Cerebellar nuclear complex (tissue), 1 donor: ENCODE results near the gene TMEM120B.
A peak's percentile ranks its signal among the peaks of the same experiment; 100 is the strongest.

Experiments
- DNase-seq, 2 experiments: peaks; one replicate each; lab custom pipeline; 2025; lab: John Stamatoyannopoulos, UW

TMEM120B gene

GRCh38 chr12:121792607-121793439 is 80.3 kb downstream of the TMEM120B start:
- DNase-seq = no peak

DNA sequence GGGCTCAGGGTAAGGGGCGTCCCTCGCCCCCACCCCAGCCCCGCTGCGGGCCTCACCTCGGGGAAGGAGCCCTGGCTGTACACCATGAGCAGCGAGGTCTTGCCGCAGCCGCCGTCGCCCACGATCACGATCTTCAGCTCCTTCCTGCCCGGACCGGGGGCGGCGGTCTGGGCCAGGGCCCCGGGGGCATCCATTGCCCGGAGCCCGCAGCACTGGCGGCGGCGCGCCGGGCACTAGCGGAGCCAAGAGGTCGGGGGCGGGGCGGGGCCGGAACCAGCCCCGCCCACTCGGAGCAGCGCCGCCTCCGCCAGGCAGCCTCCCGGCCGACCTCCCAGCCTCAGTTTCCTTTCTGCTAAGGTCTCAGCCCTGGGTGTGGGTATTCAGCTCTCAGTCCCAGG is 80.9 kb downstream of the TMEM120B start, which contains the start of gene RHOF:
RHOF (minus strand) TSS at position 249 of the 398 bp plus-strand sequence; CDS start at position 194, 55 bp downstream.
- no peak for DNase-seq

- DNase-seq = peak; percentile 23 to 74
Measured at GRCh38 chr12:121793838-121794533, 81.4 kb downstream of the TMEM120B start.

GRCh38 chr12:121794534-121795033 is 82.0 kb downstream of the TMEM120B start:
- no peak for DNase-seq

- DNase-seq = peak in 1 of 2 experiments; percentile 78
Measured at GRCh38 chr12:121795034-121795968, 82.7 kb downstream of the TMEM120B start.

DNA sequence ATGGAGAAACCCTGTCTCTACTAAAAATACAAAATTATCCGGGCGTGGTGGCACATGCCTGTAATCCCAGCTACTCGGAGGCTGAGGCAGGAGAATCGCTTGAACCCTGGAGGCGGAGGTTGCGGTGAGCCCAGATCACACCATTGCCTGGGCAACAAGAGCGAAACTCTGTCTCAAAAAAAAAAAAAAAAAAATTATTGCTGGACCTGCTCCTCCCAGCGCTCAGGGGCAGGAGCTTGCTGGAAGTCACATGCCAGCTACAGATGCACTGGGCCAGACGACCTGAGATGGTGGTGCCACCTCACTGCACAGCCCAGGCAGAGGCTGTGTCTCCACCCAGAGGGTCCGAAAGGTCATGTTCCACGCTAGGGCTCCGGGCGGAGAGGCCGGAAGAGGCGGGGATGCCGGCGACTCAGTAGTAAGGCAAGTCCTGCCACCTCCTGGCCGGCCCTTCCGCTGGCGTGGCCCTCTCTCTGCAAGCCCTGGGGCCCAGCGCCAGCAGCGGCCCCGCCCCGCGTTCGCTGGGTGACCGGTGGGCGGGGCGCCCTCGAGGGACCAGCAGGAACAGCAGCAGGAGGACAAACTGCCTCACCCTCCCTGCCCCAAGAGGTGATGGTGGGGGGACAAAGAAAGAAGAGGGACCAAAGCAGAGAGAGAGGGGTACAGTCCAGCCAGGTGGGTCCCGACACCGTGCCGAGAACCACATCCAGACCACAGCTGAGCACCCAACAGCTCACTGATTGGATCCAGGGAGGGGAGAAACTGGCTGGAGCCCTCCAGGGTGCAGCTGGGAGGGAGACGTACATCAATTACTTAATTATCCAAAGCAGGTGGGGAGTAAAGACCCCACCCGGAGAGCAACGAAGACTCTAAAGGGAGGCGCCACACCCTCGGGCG is 84.6 kb downstream of the TMEM120B start:
- DNase-seq = no peak

DNA sequence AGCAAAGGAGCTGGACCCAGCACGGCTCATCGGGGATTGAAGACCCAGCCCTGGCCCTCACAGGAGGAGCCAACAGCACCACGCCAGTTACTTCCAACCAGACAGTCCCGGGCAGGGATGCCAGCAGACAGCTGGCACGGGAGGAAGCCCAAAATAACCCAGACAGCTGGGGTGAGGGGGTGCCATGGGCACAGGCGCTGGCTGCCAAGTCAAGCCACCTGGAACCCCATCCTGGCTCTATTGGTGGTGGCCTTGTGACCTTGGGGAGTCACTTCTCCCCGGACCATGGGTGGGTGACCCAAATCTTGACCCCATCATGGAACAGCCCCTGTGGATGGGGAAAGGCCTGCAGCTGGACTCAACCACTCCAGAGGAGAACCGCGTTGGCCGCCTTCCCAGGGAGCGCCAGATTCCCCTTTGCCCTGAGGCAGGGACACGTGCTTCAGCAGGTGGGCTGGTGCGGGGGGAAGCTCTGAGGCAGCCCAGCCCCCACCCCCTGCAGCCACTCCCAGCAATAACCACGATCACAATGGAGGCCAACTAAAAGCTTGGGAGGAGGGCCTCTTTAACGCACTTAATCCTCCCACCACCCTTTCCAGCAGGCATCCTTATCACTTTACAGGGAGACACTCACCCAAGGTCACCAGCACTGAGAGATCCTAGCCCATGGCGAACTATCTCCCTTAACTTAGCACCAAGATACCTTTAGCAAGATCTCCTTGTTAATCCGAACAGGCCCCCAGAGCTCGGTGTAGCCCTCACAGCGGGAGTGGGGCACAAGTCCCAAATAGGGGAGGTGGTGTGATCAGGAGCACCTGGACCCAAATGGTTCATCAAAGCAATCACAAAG is 85.6 kb downstream of the TMEM120B start:
- DNase-seq = no peak

DNA sequence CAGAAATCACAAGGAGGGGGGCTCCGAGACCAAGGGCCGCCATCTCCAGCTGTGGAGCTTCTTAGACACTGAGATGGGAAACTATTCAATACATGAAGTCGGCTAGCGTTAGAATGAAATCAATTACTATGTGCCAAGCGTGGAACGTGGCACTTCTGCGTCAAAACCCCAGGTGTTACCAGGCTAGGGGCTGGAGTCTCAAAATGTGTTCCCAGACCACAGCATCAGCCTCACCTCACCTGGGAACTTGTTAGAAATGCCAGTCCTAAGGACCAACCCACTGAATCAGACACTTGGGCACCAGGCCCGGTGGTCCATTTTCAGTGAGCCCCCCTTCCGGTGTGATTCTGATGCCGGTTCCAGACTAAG is 86.2 kb downstream of the TMEM120B start:
- no peak for DNase-seq

GRCh38 chr12:121799156-121799841 is 86.7 kb downstream of the TMEM120B start:
- DNase-seq = no peak

GRCh38 chr12:121799842-121800693 is 87.5 kb downstream of the TMEM120B start:
- DNase-seq = no peak

DNA sequence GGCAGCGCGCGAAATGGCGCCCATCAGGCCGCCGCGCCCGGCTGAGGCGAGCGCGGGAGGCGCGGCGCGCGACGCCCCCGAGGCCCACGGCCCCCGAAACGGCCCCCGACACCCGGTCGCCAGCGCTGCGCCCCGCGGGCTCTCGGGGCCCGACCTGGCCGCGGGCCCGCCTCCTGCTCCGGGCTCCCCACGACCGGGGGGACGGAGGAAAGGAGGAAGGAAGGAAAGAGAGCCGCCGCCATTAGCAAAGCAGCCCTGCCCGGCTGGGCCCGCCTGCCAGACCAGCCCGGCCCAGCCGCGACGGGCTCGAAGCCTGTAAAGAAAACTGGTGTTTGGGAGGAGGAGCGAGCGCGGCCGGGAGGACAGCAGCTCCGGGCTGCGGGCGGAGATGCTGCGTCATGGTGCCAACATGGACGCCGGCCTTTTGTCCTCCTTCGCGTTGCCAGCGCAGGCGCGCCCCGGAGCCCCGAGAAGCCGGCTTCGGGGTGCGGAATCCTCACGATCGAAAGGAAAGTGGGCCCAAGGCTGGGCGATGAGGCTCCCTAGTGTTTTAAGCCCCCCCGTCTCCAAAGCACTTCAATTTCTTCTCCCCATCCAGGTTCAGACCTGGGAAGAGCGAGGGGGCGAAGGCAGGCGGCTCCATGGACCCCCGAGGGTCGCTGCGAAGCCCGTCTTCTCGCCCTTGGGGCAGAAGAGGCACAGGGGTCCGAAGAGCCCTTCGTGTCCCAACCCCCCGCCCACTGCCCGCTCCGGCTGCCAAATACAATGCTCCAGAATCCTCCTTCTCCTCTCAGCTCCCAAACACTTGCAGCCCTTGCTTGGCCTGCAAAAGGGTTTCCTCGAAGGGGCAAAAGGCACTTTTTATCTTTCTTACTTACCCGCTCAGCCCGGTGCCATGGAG is 88.4 kb downstream of the TMEM120B start:
- DNase-seq = peak in 1 of 2 experiments; percentile 23

- no peak for DNase-seq
Measured at GRCh38 chr12:121801595-121802484, 89.3 kb downstream of the TMEM120B start.

GRCh38 chr12:121802485-121802842 is 89.9 kb downstream of the TMEM120B start:
- no peak for DNase-seq

- peak; percentile 51 to 91 for DNase-seq
Measured at GRCh38 chr12:121802843-121803698, 90.5 kb downstream of the TMEM120B start.

- no peak for DNase-seq
Measured at GRCh38 chr12:121803861-121804416, 91.4 kb downstream of the TMEM120B start, which contains the start of gene SETD1B. TSS of gene SETD1B (plus strand) at chr12:121804009. CDS start at chr12:121804738, 729 bp downstream.
